ENCODE results near the gene PCDHA11.

- no peak for TF ChIP-seq EZH2 (IDR thresholded peaks at IDR 0.05; ENCODE audit: borderline replicate concordance, low read length)
- TF ChIP-seq CTCF (conservative IDR thresholded peaks at IDR 0.05 in 1 of 2, IDR thresholded peaks at IDR 0.05 in 1 of 2; ENCODE audit: extremely low read depth in 1 of 2, insufficient read depth in 1 of 2, low read depth in 1 of 2, low read length in 2 of 2), result peak; percentile 43 to 55
Observed at GRCh38 chr5:140821375-140822280, 47.1 kb upstream of the PCDHA11 start, which contains the start of gene PCDHA5.

All from mammary epithelial cell (primary cell).